ENCODE measurements around the gene E4F1.

- TF ChIP-seq POLR2A (IDR thresholded peaks at IDR 0.05) (no peak), CTCF (IDR thresholded peaks at IDR 0.05 in 4 of 5, conservative IDR thresholded peaks at IDR 0.05 in 1 of 5) (no peak)
Measured at GRCh38 chr16:2232094-2232990, 9.0 kb downstream of the E4F1 start.

Measured in gastrocnemius medialis (tissue), 4 donors.